Measurements from ENCODE around the gene UBE4A.
"Not testable (repeated sequence)": the region's sequence is repeated elsewhere in the genome, so short reads cannot be mapped to it uniquely, and the experiment has no call there.

- not testable (repeated sequence) for TF ChIP-seq CTCF (optimal IDR thresholded peaks at IDR 0.05 in 1 of 3, IDR thresholded peaks at IDR 0.05 in 1 of 3, conservative IDR thresholded peaks at IDR 0.05 in 1 of 3; ENCODE audit: extremely low read depth in 1 of 3, insufficient read depth in 2 of 3, low read length in 3 of 3); EZH2 (IDR thresholded peaks at IDR 0.05; ENCODE audit: low read length)
Observed at GRCh38 chr11:118402594-118402993, 43.2 kb downstream of the UBE4A start.

All from keratinocyte (primary cell).